Activated B cell treated with CpG ODN at 0.5 μM for 24 hours (primary cell): ENCODE results near the gene HCN2. TPM values are rescaled to one million over a fixed set of nuclear protein-coding genes. Genes with fewer than 3 reads are reported as not detected.

ENCODE experiments used
- ATAC-seq: fragments of 200-7000 bp; cut with Tn5 transposase; one replicate; pipeline ENCODE4 v1.10.0; 2021; ENCODE audit warnings: low read depth, mild to moderate bottlenecking, moderate library complexity
- CTCF ChIA-PET: fragments of 350-600 bp; sonication (Branson Sonifier 250); formaldehyde crosslinking; loops from one replicate; lab custom pipeline; 2021; ENCODE audit warnings: antibody characterized with exemption; lab: Charles Lee
- POLR2A ChIA-PET: fragments of 350-600 bp; sonication (Branson Sonifier 250); formaldehyde crosslinking; loops from one replicate; lab custom pipeline; 2021; ENCODE audit warnings: antibody characterized with exemption; lab: Charles Lee
- DNase-seq: peaks from one replicate; pipeline ENCODE4 v3.0.0; 2022
- H3K27ac Mint-ChIP-seq: one replicate; pipeline ENCODE4 v1.8.0; 2020; ENCODE audit warnings: mixed read lengths
- H3K27me3 Mint-ChIP-seq: one replicate; pipeline ENCODE4 v1.8.0; 2021; ENCODE audit warnings: mixed read lengths
- H3K36me3 Mint-ChIP-seq: one replicate; pipeline ENCODE4 v1.8.0; 2021; ENCODE audit warnings: low read depth, mixed read lengths
- H3K4me1 Mint-ChIP-seq: one replicate; pipeline ENCODE4 v1.8.0; 2021; ENCODE audit warnings: mixed read lengths
- H3K4me3 Mint-ChIP-seq: one replicate; pipeline ENCODE4 v1.8.0; 2020; ENCODE audit warnings: mild to moderate bottlenecking, mixed read lengths
- H3K9me3 Mint-ChIP-seq: one replicate; pipeline ENCODE4 v1.8.0; 2020; ENCODE audit warnings: mixed read lengths
- intact Hi-C: fragments of 100-400 bp; cut with micrococcal nuclease; formaldehyde crosslinking; loops from one replicate; pipeline ENCODE4 v1.15.1; 2024
- total RNA-seq: library from RNA; stranded (reverse); gene quantifications from 2 replicates; pipeline ENCODE4 v1.2.3, GENCODE V29; 2022
- TF ChIP-seq, protein P1 (sequence below): fragments of 200-600 bp; IDR thresholded peaks from one replicate; pipeline ENCODE4 v1.8.0; 2022; ENCODE audit warnings: antibody characterized with exemption, mild to moderate bottlenecking

Gene HCN2
- total RNA-seq, 1 donor from 2014 or later: 0.13 TPM

DNA sequence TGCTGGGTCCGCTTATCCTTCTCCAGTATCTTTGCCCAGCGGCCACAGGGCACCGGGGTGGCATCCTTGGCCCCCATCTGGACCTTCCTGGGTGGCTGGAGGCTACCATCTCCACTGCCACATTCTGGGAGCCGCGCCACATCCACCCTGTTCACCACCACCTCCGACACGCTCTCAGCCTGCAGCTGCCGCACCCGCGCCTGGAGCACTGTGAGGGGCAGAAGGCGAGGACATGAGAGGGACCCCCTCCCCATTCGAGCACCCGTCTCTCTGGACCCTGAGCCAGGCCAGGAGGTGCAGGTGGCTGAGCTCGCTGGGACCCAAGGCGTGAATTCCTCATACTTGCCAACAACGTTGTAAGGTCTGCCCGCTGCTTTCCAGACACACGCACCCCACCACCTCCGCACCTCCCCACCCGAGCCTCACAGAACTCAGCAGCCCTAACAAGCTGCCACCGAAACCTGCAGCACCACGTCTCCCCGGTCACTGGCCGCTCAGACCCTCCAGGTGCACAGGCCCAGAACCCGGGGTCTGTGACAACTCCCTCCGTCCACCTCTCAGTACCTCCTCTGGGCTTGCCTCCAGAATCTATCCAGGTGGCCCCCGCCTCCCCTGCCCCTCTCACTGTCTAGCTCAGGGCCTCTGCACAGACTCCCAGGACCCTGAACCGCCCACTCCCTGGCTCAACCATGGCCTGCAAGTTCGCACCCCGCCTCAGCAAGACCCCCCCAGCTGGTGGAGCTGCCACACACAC lies 40.5 kb downstream of the HCN2 start:
- no peak for DNase-seq
- H3K27ac Mint-ChIP-seq: no peak overlapping the region
- no peaks in the 10 kb centered on the region for H3K27me3 Mint-ChIP-seq
- TF ChIP-seq, protein P1, sequence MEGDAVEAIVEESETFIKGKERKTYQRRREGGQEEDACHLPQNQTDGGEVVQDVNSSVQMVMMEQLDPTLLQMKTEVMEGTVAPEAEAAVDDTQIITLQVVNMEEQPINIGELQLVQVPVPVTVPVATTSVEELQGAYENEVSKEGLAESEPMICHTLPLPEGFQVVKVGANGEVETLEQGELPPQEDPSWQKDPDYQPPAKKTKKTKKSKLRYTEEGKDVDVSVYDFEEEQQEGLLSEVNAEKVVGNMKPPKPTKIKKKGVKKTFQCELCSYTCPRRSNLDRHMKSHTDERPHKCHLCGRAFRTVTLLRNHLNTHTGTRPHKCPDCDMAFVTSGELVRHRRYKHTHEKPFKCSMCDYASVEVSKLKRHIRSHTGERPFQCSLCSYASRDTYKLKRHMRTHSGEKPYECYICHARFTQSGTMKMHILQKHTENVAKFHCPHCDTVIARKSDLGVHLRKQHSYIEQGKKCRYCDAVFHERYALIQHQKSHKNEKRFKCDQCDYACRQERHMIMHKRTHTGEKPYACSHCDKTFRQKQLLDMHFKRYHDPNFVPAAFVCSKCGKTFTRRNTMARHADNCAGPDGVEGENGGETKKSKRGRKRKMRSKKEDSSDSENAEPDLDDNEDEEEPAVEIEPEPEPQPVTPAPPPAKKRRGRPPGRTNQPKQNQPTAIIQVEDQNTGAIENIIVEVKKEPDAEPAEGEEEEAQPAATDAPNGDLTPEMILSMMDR: no peak
- CTCF ChIA-PET: no interaction called here
- no peak overlapping the region for H3K4me3 Mint-ChIP-seq
- POLR2A ChIA-PET: no interaction called here
- intact Hi-C loops: loop anchor here (5.0 kb wide), 1 partner anchor 118 kb away; no protein-coding TSS in a partner anchor
- H3K9me3 Mint-ChIP-seq: no peaks in the 10 kb centered on the region
- ATAC-seq: no peak
- H3K36me3 Mint-ChIP-seq: peaks cover 42% of the 10 kb centered on the region
- H3K4me1 Mint-ChIP-seq: peaks cover 22% of the 10 kb centered on the region

DNA sequence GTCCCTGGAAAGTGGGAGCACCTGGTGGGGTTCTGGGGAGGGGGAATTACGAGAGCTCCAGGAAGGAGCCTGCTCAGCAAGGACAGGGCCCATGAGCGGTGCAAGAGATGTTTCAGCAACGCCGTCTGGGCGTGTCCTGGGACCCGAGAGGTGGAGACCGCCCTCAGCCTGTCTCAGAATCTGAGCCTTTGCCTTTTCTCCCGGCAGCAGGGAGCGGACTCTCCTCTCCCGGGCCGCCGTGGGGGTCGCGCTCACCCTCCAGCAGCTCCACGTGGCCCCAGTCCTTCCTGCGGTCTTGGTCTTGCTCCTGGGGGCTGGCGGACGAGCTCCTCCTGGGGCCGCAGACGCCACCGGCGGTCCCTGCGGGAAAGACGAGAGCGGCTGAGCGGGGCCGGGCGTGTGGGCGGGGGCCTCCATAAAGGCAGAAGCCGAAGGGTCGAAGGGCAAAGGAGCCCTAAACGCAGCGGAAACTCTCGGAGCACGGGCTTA lies 42.9 kb downstream of the HCN2 start:
- DNase-seq (peak; percentile 50), ATAC-seq (peak; percentile 8)
- Mint-ChIP-seq H3K27me3 (no peaks in the 10 kb centered on the region), H3K27ac (peak overlapping the region; percentile 93), H3K4me1 (peaks cover 32% of the 10 kb centered on the region), H3K4me3 (peak overlapping the region; percentile 95), H3K9me3 (no peaks in the 10 kb centered on the region), H3K36me3 (peaks cover 30% of the 10 kb centered on the region)
- CTCF ChIA-PET: no interaction called here
- TF ChIP-seq, protein P1: no peak
- POLR2A ChIA-PET: interaction anchor here (1.1 kb wide), 2 partner anchors 31 to 49 kb away, joined by 3 to 4 read pairs; no protein-coding TSS in a partner anchor
- intact Hi-C loops: loop anchor here (1.0 to 5.0 kb wide), 6 partner anchors 22 to 120 kb away; partner anchors contain the start of genes BSG, HCN2 and RNF126

DNA sequence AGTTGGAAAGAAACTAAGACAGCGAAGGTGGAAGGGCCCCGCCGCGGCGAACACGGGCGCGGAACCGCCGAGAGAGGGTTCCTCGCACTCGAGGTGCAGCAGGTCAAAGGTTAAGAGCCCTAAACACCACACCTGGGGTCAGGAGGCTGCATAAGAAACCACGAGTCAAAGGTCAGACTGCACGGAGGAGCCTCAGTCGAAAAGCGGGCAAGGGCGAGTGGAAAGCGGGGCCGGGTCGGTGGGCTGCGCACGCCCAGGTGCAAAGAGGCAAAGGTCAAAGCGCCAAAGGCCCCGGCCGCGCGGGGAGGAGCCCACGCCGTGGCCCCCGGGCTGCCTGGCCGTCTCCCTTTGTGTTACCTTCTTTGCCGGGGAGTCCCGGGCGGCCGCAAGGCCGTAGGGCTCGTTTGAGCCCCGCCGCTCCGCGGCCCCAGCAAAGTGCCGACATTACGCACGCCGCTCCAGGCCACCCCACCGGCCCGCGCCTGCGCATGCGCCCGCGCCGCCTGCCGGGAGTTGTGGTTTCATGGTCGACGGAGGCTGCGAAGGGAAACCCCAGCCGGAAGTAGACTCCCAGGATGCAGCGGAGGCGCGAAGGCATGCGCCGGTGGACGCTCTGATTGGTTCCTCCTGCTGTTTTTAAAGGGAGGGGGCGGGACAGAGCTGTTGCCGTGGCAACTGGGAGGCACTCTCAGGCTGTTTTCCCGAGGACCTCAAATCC lies 43.5 kb downstream of the HCN2 start, which contains the start of gene POLRMT:
POLRMT (minus strand) TSS at position 470 of the 718 bp plus-strand sequence; CDS start at position 445, 25 bp downstream.
- ATAC-seq (peak; percentile 89), DNase-seq (peak; percentile 93)
- H3K36me3 Mint-ChIP-seq: peaks cover 27% of the 10 kb centered on the region
- intact Hi-C loops: loop anchor here (1.0 to 5.0 kb wide), 6 partner anchors 22 to 121 kb away; partner anchors contain the start of genes BSG, HCN2 and RNF126
- POLR2A ChIA-PET: interaction anchor here (0.7 to 1.4 kb wide), 8 partner anchors 9 to 164 kb away, joined by 3 to 12 read pairs (median 4); partner anchors contain the start of gene PTBP1
- no peaks in the 10 kb centered on the region for H3K9me3 Mint-ChIP-seq
- TF ChIP-seq, protein P1: no peak
- H3K27ac Mint-ChIP-seq: peak within 1 kb of the TSS; percentile 93
- no peaks in the 10 kb centered on the region for H3K27me3 Mint-ChIP-seq
- CTCF ChIA-PET: no interaction called here
- H3K4me1 Mint-ChIP-seq: peaks cover 36% of the 10 kb centered on the region
- peak within 1 kb of the TSS; percentile 95 for H3K4me3 Mint-ChIP-seq

DNA sequence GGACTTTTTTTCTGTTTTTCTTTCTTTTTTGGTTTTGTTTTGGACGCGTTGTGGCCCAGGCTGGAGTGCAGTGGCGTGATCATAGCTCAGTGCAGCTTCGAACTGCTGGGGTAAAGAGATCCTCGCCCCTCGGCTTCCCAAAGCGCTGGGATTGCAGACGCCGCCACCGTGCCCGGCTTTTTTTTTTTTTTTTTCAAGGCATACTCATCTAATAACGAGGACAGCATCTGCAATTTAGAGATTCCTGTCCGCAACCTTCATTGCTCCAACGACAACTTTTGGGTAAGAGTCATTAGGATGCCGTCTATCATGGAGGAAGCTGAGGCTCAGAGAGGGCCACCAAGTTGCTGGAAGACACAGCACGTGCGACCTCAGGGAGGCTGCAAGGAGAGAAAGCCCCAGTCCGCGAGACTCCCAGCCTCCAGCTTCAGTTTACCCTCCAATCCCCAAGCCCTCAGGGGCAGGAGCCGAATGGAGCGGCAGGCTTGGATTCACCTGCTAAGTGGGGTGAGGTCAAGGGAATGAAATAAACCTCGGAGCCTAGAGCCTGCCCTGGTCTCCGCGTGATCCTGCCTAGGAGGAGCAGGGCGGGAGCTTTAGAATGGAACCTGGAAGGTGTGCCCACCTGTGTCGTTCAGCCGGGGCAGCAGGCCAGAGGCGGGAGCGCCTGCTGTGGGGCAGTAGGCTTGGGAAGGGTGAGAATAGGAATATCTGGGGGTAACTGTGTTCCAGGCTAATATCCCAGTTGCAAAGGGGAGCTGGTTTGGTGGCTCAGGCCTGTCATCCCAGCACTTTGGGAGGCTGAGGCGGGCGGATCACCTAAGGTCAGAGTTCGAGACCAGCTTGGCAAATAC lies 44.3 kb downstream of the HCN2 start:
- peak overlapping the region; percentile 93 for H3K27ac Mint-ChIP-seq

More for the DNA sequence above, 44.3 kb downstream of the HCN2 start:
- Mint-ChIP-seq H3K36me3 (peaks cover 19% of the 10 kb centered on the region), H3K27me3 (no peaks in the 10 kb centered on the region), H3K4me3 (peak overlapping the region; percentile 95), H3K9me3 (no peaks in the 10 kb centered on the region), H3K4me1 (peaks cover 37% of the 10 kb centered on the region)
- ChIA-PET POLR2A (interaction anchor here (0.7 to 1.4 kb wide), 8 partner anchors 10 to 163 kb away, joined by 3 to 12 read pairs (median 4); partner anchors contain the start of gene PTBP1), CTCF (no interaction called here)
- intact Hi-C loops: loop anchor here (1.0 to 5.0 kb wide), 6 partner anchors 23 to 122 kb away; partner anchors contain the start of genes BSG, HCN2 and RNF126
- TF ChIP-seq, protein P1: no peak
- ATAC-seq (no peak), DNase-seq (no peak)
